ENCODE results near the gene ENTPD6. TPM values are rescaled to one million over a fixed set of nuclear protein-coding genes. Genes with fewer than 3 reads are reported as not detected.
A peak's percentile ranks its signal among the peaks of the same experiment; 100 is the strongest.
"Not testable (repeated sequence)": the region's sequence is repeated elsewhere in the genome, so short reads cannot be mapped to it uniquely, and the experiment has no call there.

ENTPD6 gene
- total RNA-seq, 2 donors from 2014 or later, result 55.3 to 58.7 TPM

GRCh38 chr20:25257756-25258475, 62.4 kb downstream of the ENTPD6 start:
- no peak overlapping the region for H3K27ac Mint-ChIP-seq
- ATAC-seq (replicated peaks in 1 of 2), result no peak

GRCh38 chr20:25258476-25258805, 62.9 kb downstream of the ENTPD6 start:
- H3K36me3 Mint-ChIP-seq (ENCODE audit: insufficient read depth in 2 of 2), result peaks cover 3 to 24% of the 10 kb centered on the region in 2 donors
- ATAC-seq (replicated peaks in 1 of 2) (no peak), DNase-seq (no peak)

More at GRCh38 chr20:25257756-25258475, 62.4 kb downstream of the ENTPD6 start:
- peaks cover 3 to 21% of the 10 kb centered on the region in 2 donors for H3K36me3 Mint-ChIP-seq (ENCODE audit: insufficient read depth in 2 of 2)
- H3K4me1 Mint-ChIP-seq (ENCODE audit: low read depth), result peaks cover 28% of the 10 kb centered on the region
- H3K9me3 Mint-ChIP-seq, result peaks cover 0 to 3% of the 10 kb centered on the region in 2 donors
- no peaks in the 10 kb centered on the region for H3K27me3 Mint-ChIP-seq (ENCODE audit: low read depth)
- no peak for DNase-seq
- H3K4me3 Mint-ChIP-seq, result no peak overlapping the region

GRCh38 chr20:25258828-25259227, 63.3 kb downstream of the ENTPD6 start:
- Mint-ChIP-seq H3K27ac (no peak overlapping the region), H3K4me3 (peak overlapping the region in 1 of 2 donors; percentile 40), H3K9me3 (peaks cover 0 to 3% of the 10 kb centered on the region in 2 donors), H3K27me3 (ENCODE audit: low read depth) (no peaks in the 10 kb centered on the region), H3K36me3 (ENCODE audit: insufficient read depth in 2 of 2) (peaks cover 3 to 24% of the 10 kb centered on the region in 2 donors), H3K4me1 (ENCODE audit: low read depth) (peaks cover 23% of the 10 kb centered on the region)
- DNase-seq (no peak), ATAC-seq (replicated peaks in 1 of 2) (no peak)

More at GRCh38 chr20:25258476-25258805, 62.9 kb downstream of the ENTPD6 start:
- Mint-ChIP-seq H3K27ac (no peak overlapping the region), H3K27me3 (ENCODE audit: low read depth) (no peaks in the 10 kb centered on the region), H3K4me3 (no peak overlapping the region), H3K4me1 (ENCODE audit: low read depth) (peaks cover 23% of the 10 kb centered on the region), H3K9me3 (peaks cover 0 to 3% of the 10 kb centered on the region in 2 donors)

- peak overlapping the region; percentile 40 to 45 for H3K4me3 Mint-ChIP-seq
- H3K4me1 Mint-ChIP-seq (ENCODE audit: low read depth), result peaks cover 23% of the 10 kb centered on the region
- no peak overlapping the region for H3K27ac Mint-ChIP-seq
- no peaks in the 10 kb centered on the region for H3K27me3 Mint-ChIP-seq (ENCODE audit: low read depth)
- H3K36me3 Mint-ChIP-seq (ENCODE audit: insufficient read depth in 2 of 2), result peaks cover 5 to 24% of the 10 kb centered on the region in 2 donors
- ATAC-seq (replicated peaks in 1 of 2) (peak in 1 of 2 donors; percentile 24), DNase-seq (no peak)
- H3K9me3 Mint-ChIP-seq, result peaks cover 0 to 3% of the 10 kb centered on the region in 2 donors
Measured at GRCh38 chr20:25259358-25259757, 63.8 kb downstream of the ENTPD6 start.

- Mint-ChIP-seq H3K4me1 (ENCODE audit: low read depth) (peaks cover 23% of the 10 kb centered on the region), H3K36me3 (ENCODE audit: insufficient read depth in 2 of 2) (peaks cover 5 to 24% of the 10 kb centered on the region in 2 donors), H3K27ac (no peak overlapping the region), H3K27me3 (ENCODE audit: low read depth) (no peaks in the 10 kb centered on the region), H3K4me3 (peak overlapping the region; percentile 40 to 45), H3K9me3 (peaks cover 0 to 3% of the 10 kb centered on the region in 2 donors)
- peak; percentile 32 to 50 for ATAC-seq (replicated peaks in 1 of 2)
- DNase-seq, result peak in 1 of 2 donors; percentile 27
Measured at GRCh38 chr20:25259788-25260254, 64.3 kb downstream of the ENTPD6 start.

GRCh38 chr20:25260770-25261437, 65.4 kb downstream of the ENTPD6 start:
- peak overlapping the region; percentile 10 to 15 for H3K4me3 Mint-ChIP-seq
- not testable (repeated sequence) for H3K9me3 Mint-ChIP-seq; H3K27ac Mint-ChIP-seq; DNase-seq; ATAC-seq (replicated peaks in 1 of 2); H3K27me3 Mint-ChIP-seq (ENCODE audit: low read depth)
- H3K36me3 Mint-ChIP-seq (ENCODE audit: insufficient read depth in 2 of 2), result peaks cover 5 to 23% of the 10 kb centered on the region in 2 donors
- peaks cover 23% of the 10 kb centered on the region for H3K4me1 Mint-ChIP-seq (ENCODE audit: low read depth)

GRCh38 chr20:25269057-25269832, 73.7 kb downstream of the ENTPD6 start:
- Mint-ChIP-seq H3K27me3 (ENCODE audit: low read depth) (no peaks in the 10 kb centered on the region), H3K36me3 (ENCODE audit: insufficient read depth in 2 of 2) (peaks cover under 1 to 4% of the 10 kb centered on the region in 2 donors), H3K27ac (no peak overlapping the region), H3K4me3 (no peak overlapping the region), H3K4me1 (ENCODE audit: low read depth) (peaks cover 9% of the 10 kb centered on the region), H3K9me3 (no peaks in the 10 kb centered on the region)
- ATAC-seq (replicated peaks in 1 of 2) (no peak), DNase-seq (no peak)

GRCh38 chr20:25269833-25270170, 74.3 kb downstream of the ENTPD6 start:
- no peak for DNase-seq
- H3K27ac Mint-ChIP-seq, result no peak overlapping the region
- no peak for ATAC-seq (replicated peaks in 1 of 2)
- no peaks in the 10 kb centered on the region for H3K27me3 Mint-ChIP-seq (ENCODE audit: low read depth)
- no peak overlapping the region for H3K4me3 Mint-ChIP-seq
- H3K9me3 Mint-ChIP-seq, result no peaks in the 10 kb centered on the region
- peaks cover 9% of the 10 kb centered on the region for H3K4me1 Mint-ChIP-seq (ENCODE audit: low read depth)
- H3K36me3 Mint-ChIP-seq (ENCODE audit: insufficient read depth in 2 of 2), result peaks cover 0 to 4% of the 10 kb centered on the region in 2 donors

- Mint-ChIP-seq H3K4me3 (no peak overlapping the region), H3K27ac (no peak overlapping the region)
- ATAC-seq (replicated peaks in 1 of 2), result no peak
Measured at GRCh38 chr20:25270829-25271251, 75.3 kb downstream of the ENTPD6 start.

GRCh38 chr20:25271486-25272222, 76.1 kb downstream of the ENTPD6 start:
- ATAC-seq (replicated peaks in 1 of 2) (no peak), DNase-seq (no peak)
- H3K27me3 Mint-ChIP-seq (ENCODE audit: low read depth), result no peaks in the 10 kb centered on the region
- H3K4me3 Mint-ChIP-seq, result no peak overlapping the region
- no peaks in the 10 kb centered on the region for H3K9me3 Mint-ChIP-seq
- H3K27ac Mint-ChIP-seq, result no peak overlapping the region
- H3K4me1 Mint-ChIP-seq (ENCODE audit: low read depth), result peaks cover 4% of the 10 kb centered on the region
- peaks cover 0 to 4% of the 10 kb centered on the region in 2 donors for H3K36me3 Mint-ChIP-seq (ENCODE audit: insufficient read depth in 2 of 2)

More at GRCh38 chr20:25270829-25271251, 75.3 kb downstream of the ENTPD6 start:
- H3K36me3 Mint-ChIP-seq (ENCODE audit: insufficient read depth in 2 of 2), result peaks cover 0 to 4% of the 10 kb centered on the region in 2 donors
- H3K4me1 Mint-ChIP-seq (ENCODE audit: low read depth), result peaks cover 9% of the 10 kb centered on the region
- no peaks in the 10 kb centered on the region for H3K27me3 Mint-ChIP-seq (ENCODE audit: low read depth)
- H3K9me3 Mint-ChIP-seq, result no peaks in the 10 kb centered on the region
- no peak for DNase-seq

GRCh38 chr20:25272223-25273000, 76.9 kb downstream of the ENTPD6 start:
- no peak overlapping the region for H3K27ac Mint-ChIP-seq
- ATAC-seq (replicated peaks in 1 of 2), result no peak
- no peak for DNase-seq
- no peaks in the 10 kb centered on the region for H3K27me3 Mint-ChIP-seq (ENCODE audit: low read depth)
- no peaks in the 10 kb centered on the region for H3K9me3 Mint-ChIP-seq
- peaks cover 0 to 5% of the 10 kb centered on the region in 2 donors for H3K36me3 Mint-ChIP-seq (ENCODE audit: insufficient read depth in 2 of 2)
- no peaks in the 10 kb centered on the region for H3K4me1 Mint-ChIP-seq (ENCODE audit: low read depth)
- no peak overlapping the region for H3K4me3 Mint-ChIP-seq

- Mint-ChIP-seq H3K27me3 (ENCODE audit: low read depth) (no peaks in the 10 kb centered on the region), H3K36me3 (ENCODE audit: insufficient read depth in 2 of 2) (peaks cover 0 to 5% of the 10 kb centered on the region in 2 donors), H3K4me3 (no peak overlapping the region), H3K27ac (no peak overlapping the region), H3K4me1 (ENCODE audit: low read depth) (no peaks in the 10 kb centered on the region), H3K9me3 (no peaks in the 10 kb centered on the region)
- ATAC-seq (replicated peaks in 1 of 2) (no peak), DNase-seq (no peak)
Measured at GRCh38 chr20:25273046-25273445, 77.5 kb downstream of the ENTPD6 start.

All from activated T-cell treated with anti-CD3 and anti-CD28 coated beads, Interleukin-2, amount 50 U/mL, for 72 hours (primary cell).